HG02938 (cell line): ENCODE data around the gene MLST8.

Source experiments
- ATAC-seq: cut with Tn5 transposase; IDR thresholded peaks from one replicate; pipeline ENCODE4 v1.9.1; 2021; ENCODE audit warnings: mild to moderate bottlenecking, moderate library complexity; ENCODE audit not compliant: unreplicated experiment

The MLST8 gene

GRCh38 chr16:2206780-2207433, 1.7 kb downstream of the MLST8 start:
- ATAC-seq: no peak

- no peak for ATAC-seq
Measured at GRCh38 chr16:2207872-2208271, 2.6 kb downstream of the MLST8 start.

- ATAC-seq: no peak
Measured at GRCh38 chr16:2208308-2208707, 3.1 kb downstream of the MLST8 start.

GRCh38 chr16:2208772-2209171, 3.5 kb downstream of the MLST8 start:
- ATAC-seq: no peak

GRCh38 chr16:2209258-2210008, 4.2 kb downstream of the MLST8 start:
- ATAC-seq: no peak

- ATAC-seq: no peak
Measured at GRCh38 chr16:2210009-2210332, 4.7 kb downstream of the MLST8 start.

- no peak for ATAC-seq
Measured at GRCh38 chr16:2210386-2211365, 5.4 kb downstream of the MLST8 start, which contains the start of gene BRICD5. Gene BRICD5, minus strand, starts transcription at chr16:2210863. Its CDS starts 30 bp downstream, at chr16:2210833.

GRCh38 chr16:2211923-2212347, 6.7 kb downstream of the MLST8 start:
- ATAC-seq: no peak

GRCh38 chr16:2212362-2213324, 7.4 kb downstream of the MLST8 start:
- ATAC-seq: no peak

- no peak for ATAC-seq
Measured at GRCh38 chr16:2213817-2214718, 8.8 kb downstream of the MLST8 start.

- peak; percentile 77 for ATAC-seq
Measured at GRCh38 chr16:2214719-2214968, 9.4 kb downstream of the MLST8 start, which contains the start of gene PGP. Gene PGP, minus strand, starts transcription at chr16:2214840. Its CDS starts 63 bp downstream, at chr16:2214777.

GRCh38 chr16:2216330-2216729, 11.1 kb downstream of the MLST8 start:
- no peak for ATAC-seq

GRCh38 chr16:2223221-2223941, 18.1 kb downstream of the MLST8 start, which contains the start of gene E4F1:
Gene E4F1, plus strand, starts transcription at chr16:2223591. Its CDS starts 23 bp downstream, at chr16:2223614.
- ATAC-seq: peak; percentile 87

- ATAC-seq: peak; percentile 23
Measured at GRCh38 chr16:2223942-2224486, 18.8 kb downstream of the MLST8 start.

GRCh38 chr16:2226245-2226793, 21.1 kb downstream of the MLST8 start:
- no peak for ATAC-seq

- no peak for ATAC-seq
Measured at GRCh38 chr16:2226918-2227317, 21.7 kb downstream of the MLST8 start.

GRCh38 chr16:2228161-2228824, 23.0 kb downstream of the MLST8 start:
- no peak for ATAC-seq
